GM18868 (cell line): ENCODE data around the gene ERBIN.
A peak's percentile ranks its signal among the peaks of the same experiment; 100 is the strongest.
"Not testable (repeated sequence)": the region's sequence is repeated elsewhere in the genome, so short reads cannot be mapped to it uniquely, and the experiment has no call there.

Experiments used
- ATAC-seq: cut with Tn5 transposase; IDR thresholded peaks from one replicate; pipeline ENCODE4 v1.9.1; 2021; ENCODE audit warnings: mild to moderate bottlenecking, moderate library complexity; ENCODE audit not compliant: unreplicated experiment

Gene ERBIN

GRCh38 chr5:65994117-65994786, 67.9 kb downstream of the ERBIN start:
- ATAC-seq, result no peak

GRCh38 chr5:65999061-65999723, 72.8 kb downstream of the ERBIN start:
- no peak for ATAC-seq

- ATAC-seq, result no peak
Observed at GRCh38 chr5:66001952-66002351, 75.6 kb downstream of the ERBIN start.

- ATAC-seq, result peak; percentile 51
Observed at GRCh38 chr5:66002415-66002814, 76.0 kb downstream of the ERBIN start.

GRCh38 chr5:66004216-66004615, 77.8 kb downstream of the ERBIN start:
- ATAC-seq, result no peak

GRCh38 chr5:66009277-66009676, 82.9 kb downstream of the ERBIN start:
- no peak for ATAC-seq

GRCh38 chr5:66010476-66010875, 84.1 kb downstream of the ERBIN start:
- ATAC-seq, result no peak

- ATAC-seq, result no peak
Observed at GRCh38 chr5:66012271-66012670, 85.9 kb downstream of the ERBIN start.

- ATAC-seq, result no peak
Observed at GRCh38 chr5:66013397-66013796, 87.0 kb downstream of the ERBIN start.

GRCh38 chr5:66013906-66014305, 87.5 kb downstream of the ERBIN start:
- ATAC-seq, result no peak

GRCh38 chr5:66015196-66015960, 89.0 kb downstream of the ERBIN start:
- ATAC-seq, result no peak

- no peak for ATAC-seq
Observed at GRCh38 chr5:66021585-66021984, 95.2 kb downstream of the ERBIN start.

GRCh38 chr5:66039296-66039695, 112.9 kb downstream of the ERBIN start:
- no peak for ATAC-seq

- ATAC-seq, result no peak
Observed at GRCh38 chr5:66039701-66040100, 113.3 kb downstream of the ERBIN start.

GRCh38 chr5:66041627-66042026, 115.3 kb downstream of the ERBIN start:
- ATAC-seq, result no peak

GRCh38 chr5:66057239-66057638, 130.9 kb downstream of the ERBIN start:
- no peak for ATAC-seq

GRCh38 chr5:66061320-66061719, 134.9 kb downstream of the ERBIN start:
- not testable (repeated sequence) for ATAC-seq

GRCh38 chr5:66063061-66063460, 136.7 kb downstream of the ERBIN start:
- ATAC-seq, result not testable (repeated sequence)

GRCh38 chr5:66066826-66067225, 140.5 kb downstream of the ERBIN start:
- ATAC-seq, result no peak

GRCh38 chr5:66072031-66072430, 145.7 kb downstream of the ERBIN start:
- no peak for ATAC-seq

GRCh38 chr5:66074901-66075300, 148.5 kb downstream of the ERBIN start:
- no peak for ATAC-seq

- ATAC-seq, result no peak
Observed at GRCh38 chr5:66080664-66081063, 154.3 kb downstream of the ERBIN start.
